IPS-18c (cell line): ENCODE results near the gene CADPS.

ENCODE experiments used
- H3K4me3 ChIP-seq: 2 replicates; pipeline ENCODE4 v1.7.0; 2013; ENCODE audit warnings: low read depth, mild to moderate bottlenecking, low read length, moderate library complexity; ENCODE audit not compliant: insufficient read depth
- H3K9me3 ChIP-seq: one replicate; pipeline ENCODE4 v1.6.1; 2013; ENCODE audit warnings: mild to moderate bottlenecking, low read length, moderate library complexity; ENCODE audit not compliant: control insufficient read depth, insufficient read depth

CADPS gene

DNA sequence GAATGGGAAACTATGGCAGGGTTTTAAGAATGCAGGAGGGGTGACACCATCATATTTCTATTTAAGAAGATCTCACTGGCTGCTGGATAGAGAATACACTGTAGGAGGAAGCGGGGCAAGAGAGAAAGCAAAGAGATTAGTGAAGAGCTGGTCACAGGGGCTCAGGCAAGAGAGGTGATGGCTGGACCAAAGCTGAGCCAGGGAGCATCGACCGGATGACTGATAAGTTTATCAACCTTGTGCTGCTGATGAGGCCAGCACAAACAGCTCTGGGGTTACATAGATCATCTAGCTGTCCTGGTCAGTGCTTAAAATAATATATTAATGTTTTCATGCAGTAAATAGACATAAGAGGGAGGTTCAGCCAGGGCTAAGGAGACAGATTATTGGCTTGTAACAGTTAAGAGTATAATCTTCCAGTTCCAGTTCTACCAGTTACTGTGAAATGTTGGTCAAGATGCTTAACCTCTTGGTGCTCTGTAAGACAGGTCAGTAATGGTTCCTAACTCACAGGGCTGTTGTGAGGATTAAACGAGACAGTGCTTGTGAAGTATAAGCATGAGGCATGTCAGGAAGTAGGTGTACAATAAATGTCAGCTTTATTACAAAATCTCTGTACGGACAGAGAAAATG lies 300.8 kb downstream of the CADPS start:
- Histone ChIP-seq H3K9me3 (peaks cover 2% of the 10 kb centered on the region), H3K4me3 (no peak overlapping the region)

DNA sequence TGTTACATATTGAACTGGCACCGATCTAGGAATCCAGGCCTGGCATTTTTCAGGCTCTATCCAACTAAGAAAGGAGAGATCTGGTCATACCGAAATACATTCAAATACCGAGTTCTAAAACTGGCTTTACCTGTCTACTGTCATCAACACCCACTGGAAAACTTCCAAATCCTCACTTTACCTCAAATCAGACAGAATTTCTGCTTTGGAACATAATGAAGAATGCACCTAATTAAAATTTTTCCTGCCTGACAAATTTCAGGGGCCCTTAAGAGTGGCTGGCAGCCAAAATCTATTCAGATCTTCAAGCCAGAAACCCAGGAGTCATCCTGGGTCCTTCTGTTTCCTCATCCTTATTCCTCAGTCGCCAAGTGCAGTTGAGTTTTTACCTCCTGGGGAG lies 303.3 kb downstream of the CADPS start:
- H3K9me3 ChIP-seq = peaks cover 5% of the 10 kb centered on the region
- H3K4me3 ChIP-seq = no peak overlapping the region

- H3K9me3 ChIP-seq = peaks cover 5% of the 10 kb centered on the region
Observed at GRCh38 chr3:62570888-62571287, 304.3 kb downstream of the CADPS start.

GRCh38 chr3:62569609-62570008 lies 305.6 kb downstream of the CADPS start:
- H3K4me3 ChIP-seq = no peak overlapping the region

More at GRCh38 chr3:62570888-62571287, 304.3 kb downstream of the CADPS start:
- H3K4me3 ChIP-seq = no peak overlapping the region

GRCh38 chr3:62567097-62568021 lies 307.9 kb downstream of the CADPS start:
- Histone ChIP-seq H3K4me3 (no peak overlapping the region), H3K9me3 (peaks cover 3% of the 10 kb centered on the region)

More at GRCh38 chr3:62569609-62570008, 305.6 kb downstream of the CADPS start:
- peaks cover 5% of the 10 kb centered on the region for H3K9me3 ChIP-seq

GRCh38 chr3:62566022-62566557 lies 309.1 kb downstream of the CADPS start:
- Histone ChIP-seq H3K4me3 (no peak overlapping the region), H3K9me3 (peaks cover 3% of the 10 kb centered on the region)

DNA sequence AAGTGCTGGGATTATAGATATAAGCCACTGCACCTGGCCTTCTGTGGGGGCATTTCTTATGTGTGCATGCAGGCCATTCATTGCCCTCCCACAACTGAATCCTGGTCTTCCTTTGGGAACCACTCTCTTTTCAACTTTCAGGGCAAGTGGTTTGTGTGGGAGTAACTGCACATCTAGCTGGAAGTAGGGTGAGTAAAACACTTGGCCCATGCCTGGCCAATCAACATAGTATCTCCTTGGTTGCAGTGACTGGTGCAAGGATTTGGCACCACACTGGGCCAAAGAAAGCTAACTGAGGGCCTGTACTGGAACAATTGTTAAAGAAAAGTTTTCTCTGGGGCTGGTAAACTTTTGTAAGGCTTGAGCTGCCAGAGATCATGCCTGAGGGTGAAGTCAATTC lies 312.6 kb downstream of the CADPS start:
- H3K4me3 ChIP-seq = no peak overlapping the region
- H3K9me3 ChIP-seq = no peaks in the 10 kb centered on the region

- Histone ChIP-seq H3K9me3 (no peaks in the 10 kb centered on the region), H3K4me3 (no peak overlapping the region)
Observed at GRCh38 chr3:62562017-62562416, 313.2 kb downstream of the CADPS start.

- H3K4me3 ChIP-seq = no peak overlapping the region
- H3K9me3 ChIP-seq = no peaks in the 10 kb centered on the region
Observed at GRCh38 chr3:62559831-62560445, 315.3 kb downstream of the CADPS start.

- no peaks in the 10 kb centered on the region for H3K9me3 ChIP-seq
- H3K4me3 ChIP-seq = no peak overlapping the region
Observed at GRCh38 chr3:62558549-62559112, 316.6 kb downstream of the CADPS start.

DNA sequence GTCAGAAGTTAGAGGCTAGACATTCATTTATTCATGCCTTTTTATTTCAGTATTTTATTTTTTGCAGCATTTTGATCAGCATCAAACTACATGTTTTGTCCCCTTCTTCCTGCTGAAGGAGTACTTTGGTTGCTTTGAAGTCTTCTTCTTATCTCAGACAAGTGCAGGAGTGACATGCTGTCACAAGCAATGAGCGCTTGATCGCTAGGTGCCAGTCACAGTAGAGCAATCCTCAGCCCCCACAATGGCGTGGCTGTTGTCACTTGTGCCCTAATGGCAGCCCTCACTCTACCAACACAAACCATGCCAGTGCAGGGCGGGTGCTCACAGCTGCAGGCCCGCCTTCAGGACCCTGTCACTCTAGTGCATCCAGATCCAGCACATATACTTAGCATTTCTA lies 317.2 kb downstream of the CADPS start:
- no peaks in the 10 kb centered on the region for H3K9me3 ChIP-seq
- no peak overlapping the region for H3K4me3 ChIP-seq

DNA sequence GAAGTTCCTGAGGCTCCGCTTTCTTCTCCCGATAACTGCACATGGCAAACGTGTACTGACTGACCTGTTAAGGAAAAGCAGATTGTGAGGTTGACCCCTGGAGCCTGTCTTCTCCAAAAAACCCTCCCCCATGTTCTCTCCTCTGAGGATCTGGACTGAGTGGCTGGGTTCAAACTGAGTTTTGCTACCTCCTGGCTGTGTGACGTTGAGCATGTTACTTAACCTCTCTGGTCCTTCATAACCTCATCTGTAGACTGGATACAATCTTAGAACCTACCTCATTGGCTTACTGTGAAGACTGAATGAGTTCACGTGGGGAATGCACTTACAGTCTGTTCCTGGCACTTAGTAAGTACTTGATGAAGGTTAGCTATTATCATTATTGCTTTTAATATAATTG lies 317.8 kb downstream of the CADPS start:
- Histone ChIP-seq H3K9me3 (no peaks in the 10 kb centered on the region), H3K4me3 (no peak overlapping the region)

DNA sequence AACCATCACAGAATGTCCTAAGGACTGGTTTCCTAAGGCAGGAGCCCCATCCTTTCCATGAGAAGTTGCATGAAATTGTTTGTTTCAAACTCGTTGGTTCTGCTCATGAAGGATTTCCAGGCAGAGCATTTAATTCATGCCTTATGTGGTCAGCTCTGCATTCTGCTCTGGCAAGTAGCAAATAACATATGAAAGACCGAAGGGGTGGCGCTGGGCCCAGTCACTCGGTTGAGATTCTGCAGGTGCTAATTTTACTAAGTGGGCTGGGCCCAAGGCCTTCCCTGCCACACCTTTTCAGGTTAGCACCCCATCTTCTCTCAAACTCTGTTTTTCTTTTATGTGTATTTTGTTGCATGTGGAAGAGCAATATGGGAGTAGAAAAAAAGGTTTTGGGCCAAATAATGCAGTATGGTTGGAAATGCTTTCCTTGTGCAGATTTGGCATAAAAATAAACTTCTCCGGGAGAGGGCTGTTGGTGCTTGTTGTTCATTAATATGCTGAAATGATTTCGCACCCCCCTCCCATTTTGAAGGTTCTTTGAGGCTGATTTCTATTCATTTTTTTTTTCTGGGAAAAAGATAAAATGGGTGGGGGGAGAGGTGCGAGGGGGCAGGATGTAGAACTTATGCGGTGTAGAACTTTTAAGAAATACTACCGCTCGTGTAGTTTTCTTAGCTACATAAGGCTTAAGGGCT lies 318.9 kb downstream of the CADPS start:
- no peaks in the 10 kb centered on the region for H3K9me3 ChIP-seq
- H3K4me3 ChIP-seq = no peak overlapping the region

DNA sequence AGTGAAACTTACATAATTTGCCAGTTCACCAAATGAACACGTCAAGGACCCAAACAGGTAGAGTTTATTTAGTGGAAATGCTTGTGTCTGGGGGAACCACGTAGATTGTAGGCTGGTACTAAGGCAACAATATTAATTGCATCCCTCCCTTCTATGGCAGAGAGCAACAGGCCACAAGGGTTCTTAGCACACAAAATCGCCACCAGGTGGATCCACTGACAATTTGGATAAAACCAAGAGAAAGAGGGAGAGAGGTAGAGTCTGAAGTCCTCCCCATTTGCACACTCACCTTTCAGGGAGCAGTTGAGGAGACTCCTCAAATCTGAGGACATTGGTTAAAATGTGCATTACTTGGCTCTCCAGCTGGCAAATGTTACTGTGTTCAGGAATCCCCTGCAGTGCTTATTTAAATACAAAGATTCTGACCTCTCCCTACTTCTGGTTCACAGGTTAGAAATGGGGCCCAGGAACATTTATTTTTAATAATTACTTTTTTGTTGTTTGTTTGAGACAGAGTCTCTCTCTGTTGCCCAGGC lies 320.9 kb downstream of the CADPS start:
- Histone ChIP-seq H3K4me3 (no peak overlapping the region), H3K9me3 (no peaks in the 10 kb centered on the region)

- no peaks in the 10 kb centered on the region for H3K9me3 ChIP-seq
- no peak overlapping the region for H3K4me3 ChIP-seq
Observed at GRCh38 chr3:62553811-62554210, 321.4 kb downstream of the CADPS start.

DNA sequence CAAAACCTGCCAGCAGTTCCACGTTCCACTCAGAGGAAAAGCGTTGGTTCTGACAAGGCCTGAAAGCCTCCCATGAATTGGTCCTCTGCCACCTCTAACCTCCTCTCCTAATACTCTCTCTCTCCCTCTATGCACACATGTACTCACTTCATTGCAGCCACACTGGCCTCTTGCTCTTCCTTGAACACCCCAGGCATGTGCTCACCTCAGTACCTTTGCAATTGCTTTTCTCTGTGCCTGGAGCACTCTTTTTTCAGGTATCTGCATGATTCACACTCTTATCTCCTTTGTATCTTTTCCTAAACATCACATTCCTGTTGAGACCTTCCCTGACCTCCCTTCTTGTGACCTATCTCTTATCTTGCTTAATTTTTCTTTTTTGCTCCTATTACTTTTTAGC lies 323.7 kb downstream of the CADPS start:
- no peaks in the 10 kb centered on the region for H3K9me3 ChIP-seq
- no peak overlapping the region for H3K4me3 ChIP-seq

- Histone ChIP-seq H3K9me3 (no peaks in the 10 kb centered on the region), H3K4me3 (no peak overlapping the region)
Observed at GRCh38 chr3:62550439-62550838, 324.8 kb downstream of the CADPS start.
